Mucosa of stomach (tissue), 1 donor: Measurements from ENCODE around the gene KIF20B.
A peak's percentile ranks its signal among the peaks of the same experiment; 100 is the strongest.

ENCODE experiments used
- H3K27me3 ChIP-seq: one replicate; pipeline ENCODE4 v1.7.0; 2013; ENCODE audit warnings: mild to moderate bottlenecking, low read length; ENCODE audit not compliant: control insufficient read depth, insufficient read depth
- H3K36me3 ChIP-seq: one replicate; pipeline ENCODE4 v1.7.0; 2013; ENCODE audit warnings: low read length; ENCODE audit not compliant: control insufficient read depth, insufficient read depth
- H3K4me1 ChIP-seq: one replicate; pipeline ENCODE4 v1.7.0; 2013; ENCODE audit warnings: mild to moderate bottlenecking, low read length; ENCODE audit not compliant: control insufficient read depth, insufficient read depth
- H3K4me3 ChIP-seq: one replicate; pipeline ENCODE4 v1.7.0; 2013; ENCODE audit warnings: low read length
- H3K9ac ChIP-seq: one replicate; pipeline ENCODE4 v1.7.0; 2013; ENCODE audit warnings: mild to moderate bottlenecking, low read length, moderate library complexity
- H3K9me3 ChIP-seq: one replicate; pipeline ENCODE4 v1.7.0; 2013; ENCODE audit warnings: mild to moderate bottlenecking, low read length, moderate library complexity; ENCODE audit not compliant: control insufficient read depth
- donor health status: Pancreatic carcinoma.

KIF20B gene, protein sequence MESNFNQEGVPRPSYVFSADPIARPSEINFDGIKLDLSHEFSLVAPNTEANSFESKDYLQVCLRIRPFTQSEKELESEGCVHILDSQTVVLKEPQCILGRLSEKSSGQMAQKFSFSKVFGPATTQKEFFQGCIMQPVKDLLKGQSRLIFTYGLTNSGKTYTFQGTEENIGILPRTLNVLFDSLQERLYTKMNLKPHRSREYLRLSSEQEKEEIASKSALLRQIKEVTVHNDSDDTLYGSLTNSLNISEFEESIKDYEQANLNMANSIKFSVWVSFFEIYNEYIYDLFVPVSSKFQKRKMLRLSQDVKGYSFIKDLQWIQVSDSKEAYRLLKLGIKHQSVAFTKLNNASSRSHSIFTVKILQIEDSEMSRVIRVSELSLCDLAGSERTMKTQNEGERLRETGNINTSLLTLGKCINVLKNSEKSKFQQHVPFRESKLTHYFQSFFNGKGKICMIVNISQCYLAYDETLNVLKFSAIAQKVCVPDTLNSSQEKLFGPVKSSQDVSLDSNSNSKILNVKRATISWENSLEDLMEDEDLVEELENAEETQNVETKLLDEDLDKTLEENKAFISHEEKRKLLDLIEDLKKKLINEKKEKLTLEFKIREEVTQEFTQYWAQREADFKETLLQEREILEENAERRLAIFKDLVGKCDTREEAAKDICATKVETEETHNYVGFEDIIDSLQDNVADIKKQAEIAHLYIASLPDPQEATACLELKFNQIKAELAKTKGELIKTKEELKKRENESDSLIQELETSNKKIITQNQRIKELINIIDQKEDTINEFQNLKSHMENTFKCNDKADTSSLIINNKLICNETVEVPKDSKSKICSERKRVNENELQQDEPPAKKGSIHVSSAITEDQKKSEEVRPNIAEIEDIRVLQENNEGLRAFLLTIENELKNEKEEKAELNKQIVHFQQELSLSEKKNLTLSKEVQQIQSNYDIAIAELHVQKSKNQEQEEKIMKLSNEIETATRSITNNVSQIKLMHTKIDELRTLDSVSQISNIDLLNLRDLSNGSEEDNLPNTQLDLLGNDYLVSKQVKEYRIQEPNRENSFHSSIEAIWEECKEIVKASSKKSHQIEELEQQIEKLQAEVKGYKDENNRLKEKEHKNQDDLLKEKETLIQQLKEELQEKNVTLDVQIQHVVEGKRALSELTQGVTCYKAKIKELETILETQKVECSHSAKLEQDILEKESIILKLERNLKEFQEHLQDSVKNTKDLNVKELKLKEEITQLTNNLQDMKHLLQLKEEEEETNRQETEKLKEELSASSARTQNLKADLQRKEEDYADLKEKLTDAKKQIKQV (N-terminal part only)

DNA sequence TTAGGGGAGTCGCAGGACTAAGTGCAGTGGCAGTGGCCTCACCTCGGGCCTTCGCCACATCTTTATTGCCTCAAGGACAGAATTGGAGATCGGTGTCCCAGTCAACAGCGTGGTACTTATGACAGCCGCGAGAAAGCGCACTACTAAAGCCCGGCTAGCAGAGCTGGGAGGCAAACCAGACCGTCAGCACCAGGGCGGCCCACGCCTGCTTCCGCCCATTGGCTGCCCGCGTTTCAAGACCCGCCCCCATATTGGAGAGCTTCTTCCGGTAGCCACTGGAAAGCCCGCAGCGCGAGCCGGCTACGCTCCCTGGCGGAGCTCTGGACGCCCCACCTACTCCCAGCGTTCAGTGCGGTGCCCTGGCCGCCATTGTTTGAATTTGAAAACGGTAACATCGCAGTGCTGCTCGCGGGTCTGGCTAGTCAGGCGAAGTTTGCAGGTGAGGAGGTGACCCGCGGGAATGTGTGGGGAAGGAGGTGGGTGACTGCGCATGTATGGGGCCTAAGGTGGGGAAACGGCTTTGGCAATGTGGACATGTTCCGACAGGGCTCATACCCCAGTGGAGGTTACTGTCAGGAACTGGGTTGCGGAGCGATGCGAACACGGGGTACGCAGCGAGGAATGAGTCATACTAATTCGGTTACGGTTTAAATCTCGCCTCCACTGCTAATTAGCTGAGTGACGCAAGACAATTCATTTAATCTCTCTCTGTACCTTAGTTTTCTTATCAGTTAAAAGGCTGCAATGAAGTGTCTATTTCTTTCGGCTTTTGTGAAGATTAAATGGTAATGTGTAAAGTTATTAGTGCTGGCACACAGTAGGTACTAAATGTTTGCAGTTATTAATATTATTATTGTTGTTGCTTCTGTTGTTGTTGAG, at the start of gene KIF20B:
Gene KIF20B, plus strand, starts transcription at position 349 of the 879 bp plus-strand sequence. CDS start 3,705 bp downstream, outside the sequence.
- Histone ChIP-seq H3K4me1 (no peaks in the 10 kb centered on the region), H3K9ac (peak within 1 kb of the TSS; percentile 85), H3K36me3 (no peaks in the 10 kb centered on the region), H3K9me3 (no peaks in the 10 kb centered on the region), H3K4me3 (peak within 1 kb of the TSS; percentile 87), H3K27me3 (no peaks in the 10 kb centered on the region)

- Histone ChIP-seq H3K9ac (no peak overlapping the region), H3K27me3 (no peaks in the 10 kb centered on the region), H3K4me1 (no peaks in the 10 kb centered on the region), H3K9me3 (no peaks in the 10 kb centered on the region), H3K36me3 (no peaks in the 10 kb centered on the region), H3K4me3 (no peak overlapping the region)
Observed at GRCh38 chr10:89651916-89652573, 49.3 kb upstream of the KIF20B start.

GRCh38 chr10:89652806-89653370, 48.5 kb upstream of the KIF20B start:
- H3K27me3 ChIP-seq = no peaks in the 10 kb centered on the region
- H3K4me1 ChIP-seq = no peaks in the 10 kb centered on the region
- H3K4me3 ChIP-seq = no peak overlapping the region
- H3K9me3 ChIP-seq = no peaks in the 10 kb centered on the region
- no peaks in the 10 kb centered on the region for H3K36me3 ChIP-seq
- H3K9ac ChIP-seq = no peak overlapping the region

DNA sequence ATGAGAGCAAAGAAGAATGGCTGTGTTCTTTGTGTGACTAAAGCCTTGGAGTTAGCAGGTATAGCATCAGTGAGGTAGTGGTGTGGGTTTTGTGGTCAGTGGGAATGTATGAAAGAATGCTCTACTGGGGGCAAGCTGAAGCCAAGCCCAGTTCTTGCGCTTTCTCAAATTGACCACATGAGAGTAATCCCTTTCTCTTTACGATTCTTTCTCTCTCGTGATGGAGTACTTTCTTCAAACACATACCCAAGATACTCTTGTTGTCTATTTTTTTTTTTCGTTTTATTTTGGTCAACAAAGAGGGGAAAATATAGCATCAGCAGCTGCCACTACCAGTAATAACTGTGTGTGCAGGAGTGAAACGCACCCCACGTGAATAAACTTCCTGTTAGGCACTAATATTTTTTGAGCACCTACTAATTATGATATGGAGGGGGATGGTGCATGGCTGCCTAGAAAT, 48.0 kb upstream of the KIF20B start:
- no peak overlapping the region for H3K9ac ChIP-seq
- no peaks in the 10 kb centered on the region for H3K27me3 ChIP-seq
- no peak overlapping the region for H3K4me3 ChIP-seq
- no peaks in the 10 kb centered on the region for H3K4me1 ChIP-seq
- H3K36me3 ChIP-seq = no peaks in the 10 kb centered on the region
- H3K9me3 ChIP-seq = no peaks in the 10 kb centered on the region

DNA sequence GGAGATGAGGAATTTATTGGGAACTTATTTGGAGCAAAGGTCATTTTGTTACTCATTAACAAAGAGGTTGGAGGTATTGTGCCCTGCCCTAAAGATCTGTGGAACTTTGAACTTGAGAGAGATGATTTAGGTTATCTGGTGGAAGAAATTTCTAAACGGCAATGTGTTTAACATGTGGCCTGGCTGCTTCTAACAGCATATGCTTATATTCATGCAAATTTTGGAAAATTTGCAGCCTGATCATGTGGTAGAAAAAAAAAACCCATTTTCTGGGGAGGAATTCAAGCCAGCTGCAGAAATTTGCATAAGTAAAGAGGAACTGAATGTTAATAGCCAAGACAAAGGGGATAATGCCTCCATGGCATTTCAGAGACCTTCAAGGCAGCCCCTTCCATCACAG, 45.7 kb upstream of the KIF20B start:
- no peaks in the 10 kb centered on the region for H3K9me3 ChIP-seq
- H3K36me3 ChIP-seq = no peaks in the 10 kb centered on the region
- no peak overlapping the region for H3K4me3 ChIP-seq
- no peaks in the 10 kb centered on the region for H3K27me3 ChIP-seq
- no peak overlapping the region for H3K9ac ChIP-seq
- H3K4me1 ChIP-seq = no peaks in the 10 kb centered on the region

- Histone ChIP-seq H3K36me3 (no peaks in the 10 kb centered on the region), H3K4me3 (no peak overlapping the region), H3K4me1 (no peaks in the 10 kb centered on the region), H3K27me3 (no peaks in the 10 kb centered on the region), H3K9me3 (no peaks in the 10 kb centered on the region), H3K9ac (no peak overlapping the region)
Observed at GRCh38 chr10:89657302-89657701, 44.1 kb upstream of the KIF20B start.

- no peaks in the 10 kb centered on the region for H3K9me3 ChIP-seq
- no peak overlapping the region for H3K9ac ChIP-seq
- H3K27me3 ChIP-seq = no peaks in the 10 kb centered on the region
- no peak overlapping the region for H3K4me3 ChIP-seq
- H3K36me3 ChIP-seq = no peaks in the 10 kb centered on the region
- H3K4me1 ChIP-seq = no peaks in the 10 kb centered on the region
Observed at GRCh38 chr10:89659143-89660131, 42.0 kb upstream of the KIF20B start.

GRCh38 chr10:89662596-89662995, 38.8 kb upstream of the KIF20B start:
- Histone ChIP-seq H3K4me3 (no peak overlapping the region), H3K9ac (no peak overlapping the region), H3K36me3 (no peaks in the 10 kb centered on the region), H3K27me3 (no peaks in the 10 kb centered on the region), H3K9me3 (no peaks in the 10 kb centered on the region), H3K4me1 (no peaks in the 10 kb centered on the region)

GRCh38 chr10:89663144-89663543, 38.2 kb upstream of the KIF20B start:
- Histone ChIP-seq H3K36me3 (no peaks in the 10 kb centered on the region), H3K9me3 (no peaks in the 10 kb centered on the region), H3K4me1 (no peaks in the 10 kb centered on the region), H3K4me3 (no peak overlapping the region), H3K27me3 (no peaks in the 10 kb centered on the region), H3K9ac (no peak overlapping the region)

DNA sequence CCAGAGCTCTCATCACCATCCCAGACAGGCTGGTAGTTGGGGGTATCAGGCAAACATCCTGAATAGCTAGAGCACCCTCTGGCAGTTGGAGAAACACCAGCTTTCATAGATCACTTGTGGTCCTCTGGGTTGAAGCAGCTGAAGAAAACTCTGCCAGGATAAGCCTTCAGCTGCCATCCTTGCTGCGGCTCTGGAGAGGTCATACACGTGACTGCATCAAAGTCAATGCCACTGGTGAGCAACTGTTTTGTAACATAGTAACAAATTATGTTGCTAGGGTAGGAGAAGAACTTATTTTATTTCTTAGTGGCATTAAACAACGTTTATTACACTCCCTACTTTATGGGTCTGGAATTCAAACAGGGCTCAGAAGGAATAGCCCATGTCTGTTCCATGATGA, 37.2 kb upstream of the KIF20B start:
- no peaks in the 10 kb centered on the region for H3K4me1 ChIP-seq
- no peak overlapping the region for H3K4me3 ChIP-seq
- H3K9me3 ChIP-seq = no peaks in the 10 kb centered on the region
- H3K36me3 ChIP-seq = no peaks in the 10 kb centered on the region
- H3K27me3 ChIP-seq = no peaks in the 10 kb centered on the region
- H3K9ac ChIP-seq = no peak overlapping the region
